ENCODE results near the gene DNAJB6.
"Not testable (repeated sequence)": the region's sequence is repeated elsewhere in the genome, so short reads cannot be mapped to it uniquely, and the experiment has no call there.

The DNAJB6 gene

GRCh38 chr7:157306846-157307838 lies 29.7 kb upstream of the DNAJB6 start:
- Histone ChIP-seq H2AFZ (ENCODE audit: low read depth, low read length) (no peak overlapping the region), H3K27me3 (ENCODE audit: insufficient read depth, low read length) (no peaks in the 10 kb centered on the region), H3K4me1 (ENCODE audit: insufficient read depth, low read length) (no peaks in the 10 kb centered on the region), H3K36me3 (ENCODE audit: insufficient read depth, low read length) (no peaks in the 10 kb centered on the region), H3K4me3 (ENCODE audit: low read length) (no peak overlapping the region), H3K9me3 (ENCODE audit: low read length) (no peaks in the 10 kb centered on the region)

GRCh38 chr7:157309988-157310668 lies 26.7 kb upstream of the DNAJB6 start:
- Histone ChIP-seq H3K27me3 (ENCODE audit: insufficient read depth, low read length) (no peaks in the 10 kb centered on the region), H3K4me1 (ENCODE audit: insufficient read depth, low read length) (no peaks in the 10 kb centered on the region), H3K9me3 (ENCODE audit: low read length) (no peaks in the 10 kb centered on the region), H3K36me3 (ENCODE audit: insufficient read depth, low read length) (no peaks in the 10 kb centered on the region), H2AFZ (ENCODE audit: low read depth, low read length) (no peak overlapping the region), H3K4me3 (ENCODE audit: low read length) (no peak overlapping the region)

- H3K4me1 ChIP-seq (ENCODE audit: insufficient read depth, low read length): no peaks in the 10 kb centered on the region
- H3K36me3 ChIP-seq (ENCODE audit: insufficient read depth, low read length): no peaks in the 10 kb centered on the region
- H3K4me3 ChIP-seq (ENCODE audit: low read length): no peak overlapping the region
- no peaks in the 10 kb centered on the region for H3K9me3 ChIP-seq (ENCODE audit: low read length)
- H2AFZ ChIP-seq (ENCODE audit: low read depth, low read length): no peak overlapping the region
- no peaks in the 10 kb centered on the region for H3K27me3 ChIP-seq (ENCODE audit: insufficient read depth, low read length)
These were observed 26.1 kb upstream of the DNAJB6 start for GRCh38 chr7:157310676-157311185.

- no peaks in the 10 kb centered on the region for H3K4me1 ChIP-seq (ENCODE audit: insufficient read depth, low read length)
- H2AFZ ChIP-seq (ENCODE audit: low read depth, low read length): no peak overlapping the region
- no peaks in the 10 kb centered on the region for H3K36me3 ChIP-seq (ENCODE audit: insufficient read depth, low read length)
- no peaks in the 10 kb centered on the region for H3K27me3 ChIP-seq (ENCODE audit: insufficient read depth, low read length)
- H3K4me3 ChIP-seq (ENCODE audit: low read length): no peak overlapping the region
- H3K9me3 ChIP-seq (ENCODE audit: low read length): no peaks in the 10 kb centered on the region
These were observed 23.9 kb upstream of the DNAJB6 start for GRCh38 chr7:157312941-157313340.

GRCh38 chr7:157313645-157314044 lies 23.2 kb upstream of the DNAJB6 start:
- no peak overlapping the region for H3K4me3 ChIP-seq (ENCODE audit: low read length)
- no peaks in the 10 kb centered on the region for H3K9me3 ChIP-seq (ENCODE audit: low read length)
- no peaks in the 10 kb centered on the region for H3K36me3 ChIP-seq (ENCODE audit: insufficient read depth, low read length)
- H3K4me1 ChIP-seq (ENCODE audit: insufficient read depth, low read length): no peaks in the 10 kb centered on the region
- H2AFZ ChIP-seq (ENCODE audit: low read depth, low read length): no peak overlapping the region
- H3K27me3 ChIP-seq (ENCODE audit: insufficient read depth, low read length): no peaks in the 10 kb centered on the region

- no peak overlapping the region for H2AFZ ChIP-seq (ENCODE audit: low read depth, low read length)
- no peaks in the 10 kb centered on the region for H3K36me3 ChIP-seq (ENCODE audit: insufficient read depth, low read length)
- peaks cover under 1% of the 10 kb centered on the region for H3K4me1 ChIP-seq (ENCODE audit: insufficient read depth, low read length)
- H3K27me3 ChIP-seq (ENCODE audit: insufficient read depth, low read length): no peaks in the 10 kb centered on the region
- no peaks in the 10 kb centered on the region for H3K9me3 ChIP-seq (ENCODE audit: low read length)
- no peak overlapping the region for H3K4me3 ChIP-seq (ENCODE audit: low read length)
These were observed 18.6 kb upstream of the DNAJB6 start for GRCh38 chr7:157318015-157318706.

GRCh38 chr7:157320608-157320980 lies 16.2 kb upstream of the DNAJB6 start:
- H3K27me3 ChIP-seq (ENCODE audit: insufficient read depth, low read length): no peaks in the 10 kb centered on the region
- H3K4me3 ChIP-seq (ENCODE audit: low read length): no peak overlapping the region
- H3K4me1 ChIP-seq (ENCODE audit: insufficient read depth, low read length): peaks cover 3% of the 10 kb centered on the region
- no peaks in the 10 kb centered on the region for H3K36me3 ChIP-seq (ENCODE audit: insufficient read depth, low read length)
- H2AFZ ChIP-seq (ENCODE audit: low read depth, low read length): no peak overlapping the region
- no peaks in the 10 kb centered on the region for H3K9me3 ChIP-seq (ENCODE audit: low read length)

GRCh38 chr7:157323401-157323800 lies 13.4 kb upstream of the DNAJB6 start:
- Histone ChIP-seq H3K36me3 (ENCODE audit: insufficient read depth, low read length) (no peaks in the 10 kb centered on the region), H3K27me3 (ENCODE audit: insufficient read depth, low read length) (no peaks in the 10 kb centered on the region), H3K9me3 (ENCODE audit: low read length) (no peaks in the 10 kb centered on the region), H3K4me1 (ENCODE audit: insufficient read depth, low read length) (peaks cover 3% of the 10 kb centered on the region), H3K4me3 (ENCODE audit: low read length) (no peak overlapping the region), H2AFZ (ENCODE audit: low read depth, low read length) (no peak overlapping the region)

- Histone ChIP-seq H2AFZ (ENCODE audit: low read depth, low read length) (no peak overlapping the region), H3K27me3 (ENCODE audit: insufficient read depth, low read length) (no peaks in the 10 kb centered on the region), H3K9me3 (ENCODE audit: low read length) (no peaks in the 10 kb centered on the region), H3K4me3 (ENCODE audit: low read length) (no peak overlapping the region), H3K4me1 (ENCODE audit: insufficient read depth, low read length) (no peaks in the 10 kb centered on the region), H3K36me3 (ENCODE audit: insufficient read depth, low read length) (no peaks in the 10 kb centered on the region)
These were observed 7.4 kb upstream of the DNAJB6 start for GRCh38 chr7:157329447-157329846.

- not testable (repeated sequence) for H3K36me3 ChIP-seq (ENCODE audit: insufficient read depth, low read length); H3K4me3 ChIP-seq (ENCODE audit: low read length); H3K27me3 ChIP-seq (ENCODE audit: insufficient read depth, low read length); H3K9me3 ChIP-seq (ENCODE audit: low read length); H2AFZ ChIP-seq (ENCODE audit: low read depth, low read length); H3K4me1 ChIP-seq (ENCODE audit: insufficient read depth, low read length)
These were observed 6.2 kb upstream of the DNAJB6 start for GRCh38 chr7:157330567-157330966.

GRCh38 chr7:157331049-157331448 lies 5.8 kb upstream of the DNAJB6 start:
- H3K27me3 ChIP-seq (ENCODE audit: insufficient read depth, low read length); H3K9me3 ChIP-seq (ENCODE audit: low read length); H3K4me1 ChIP-seq (ENCODE audit: insufficient read depth, low read length); H2AFZ ChIP-seq (ENCODE audit: low read depth, low read length); H3K4me3 ChIP-seq (ENCODE audit: low read length); H3K36me3 ChIP-seq (ENCODE audit: insufficient read depth, low read length): not testable (repeated sequence)

- Histone ChIP-seq H3K27me3 (ENCODE audit: insufficient read depth, low read length) (no peaks in the 10 kb centered on the region), H3K9me3 (ENCODE audit: low read length) (peaks cover 4% of the 10 kb centered on the region), H2AFZ (ENCODE audit: low read depth, low read length) (no peak overlapping the region), H3K36me3 (ENCODE audit: insufficient read depth, low read length) (no peaks in the 10 kb centered on the region), H3K4me3 (ENCODE audit: low read length) (no peak overlapping the region), H3K4me1 (ENCODE audit: insufficient read depth, low read length) (peaks cover 14% of the 10 kb centered on the region)
These were observed 1.6 kb upstream of the DNAJB6 start for GRCh38 chr7:157335236-157335635.

- H3K27me3 ChIP-seq (ENCODE audit: insufficient read depth, low read length): no peaks in the 10 kb centered on the region
- no peaks in the 10 kb centered on the region for H3K36me3 ChIP-seq (ENCODE audit: insufficient read depth, low read length)
- H2AFZ ChIP-seq (ENCODE audit: low read depth, low read length): peak overlapping the region; percentile 100
- peaks cover 14% of the 10 kb centered on the region for H3K4me1 ChIP-seq (ENCODE audit: insufficient read depth, low read length)
- peak overlapping the region; percentile 84 for H3K4me3 ChIP-seq (ENCODE audit: low read length)
- peaks cover 4% of the 10 kb centered on the region for H3K9me3 ChIP-seq (ENCODE audit: low read length)
These were observed 817 bp upstream of the DNAJB6 start for GRCh38 chr7:157335991-157336382.

Measured in neuron (in vitro differentiated cells).